Uterus (tissue), 4 donors: Measurements from ENCODE around the gene CENPC. TPM values are rescaled to one million over a fixed set of nuclear protein-coding genes. Genes with fewer than 3 reads are reported as not detected.

ENCODE experiments used
- DNase-seq, 2 donors: peaks; one replicate each; pipeline ENCODE4 v3.0.0-alpha.2; 2019 to 2020
- H3K27ac ChIP-seq, 2 donors: fragments of 200-600 bp; sonication (generic); 1 replicate in 1 of 2; 2 replicates in 1 of 2; pipeline ENCODE4 v1.5.1; 2016 to 2018
- H3K27me3 ChIP-seq, 2 donors: fragments of 200-600 bp; sonication (generic); one replicate each; pipeline ENCODE4 v1.5.1; 2018 to 2019; ENCODE audit warnings: control low read depth in 1 of 2
- H3K36me3 ChIP-seq, 2 donors: fragments of 200-600 bp; sonication (generic); one replicate each; pipeline ENCODE4 v1.5.1; 2019; ENCODE audit warnings: control low read depth in 1 of 2
- H3K4me1 ChIP-seq, 2 donors: fragments of 200-600 bp; sonication (generic); one replicate each; pipeline ENCODE4 v1.5.1; 2018 to 2019; ENCODE audit warnings: control low read depth in 1 of 2
- H3K4me3 ChIP-seq, 2 donors: fragments of 200-600 bp; sonication (generic); 1 replicate in 1 of 2; 2 replicates in 1 of 2; pipeline ENCODE4 v1.5.1; 2018 to 2019; ENCODE audit warnings: mild to moderate bottlenecking in 1 of 2
- H3K9me3 ChIP-seq, 2 donors: fragments of 200-600 bp; sonication (generic); one replicate each; pipeline ENCODE4 v1.5.1; 2019; ENCODE audit warnings: control low read depth in 1 of 2
- CTCF ChIP-seq, 4 experiments: fragments of 200-600 bp in 2 of 4; fragments of 450-650 bp in 2 of 4; sonication (generic) in 2 of 4; IDR thresholded peaks; one replicate each; pipeline ENCODE4 v1.5.1; 2016 to 2019; ENCODE audit warnings: antibody characterized with exemption in 4 of 4, mild to moderate bottlenecking in 2 of 4, moderate library complexity in 1 of 4
- POLR2A ChIP-seq, 2 donors: fragments of 450-650 bp; IDR thresholded peaks; one replicate each; pipeline ENCODE4 v1.6.1; 2016; ENCODE audit warnings: antibody characterized with exemption in 2 of 2, mild to moderate bottlenecking in 1 of 2, moderate library complexity in 1 of 2
- intact Hi-C: fragments of 100-400 bp; cut with DNase I; formaldehyde crosslinking; loops from one replicate; pipeline ENCODE4 v1.15.1; 2023; ENCODE audit warnings: low total_unique reads
- total RNA-seq, 4 donors: library from RNA; depleted of rRNA in 3 of 4; stranded (reverse); fragments of >200 nt in 3 of 4; gene quantifications; one replicate each; pipeline versions ENCODE4 v1.1.0 to v1.2.4, GENCODE V29; 2014 to 2023
- donor health status: DM: yes; HTN: yes; CAD: no.

The CENPC gene
- 10 to 100 TPM; 10.8 to 63.0 (median 29.1) TPM for total RNA-seq

- Histone ChIP-seq H3K4me1 (no peaks in the 10 kb centered on the region), H3K9me3 (no peaks in the 10 kb centered on the region), H3K36me3 (no peaks in the 10 kb centered on the region), H3K27me3 (no peaks in the 10 kb centered on the region), H3K4me3 (peak within 1 kb of the TSS; percentile 67 to 72), H3K27ac (peak within 1 kb of the TSS; percentile 90 to 92)
- DNase-seq: peak; percentile 96 to 97
- intact Hi-C loops: no loop called here
- TF ChIP-seq POLR2A (IDR thresholded peaks at IDR 0.05) (peak; percentile 63 to 76), CTCF (IDR thresholded peaks at IDR 0.05) (no peak)
Observed at GRCh38 chr4:67545199-67546003, at the start of gene CENPC. TSS of gene CENPC (minus strand) at chr4:67545503. CDS start at chr4:67545355, 148 bp downstream.

- H3K27me3 ChIP-seq: no peaks in the 10 kb centered on the region
- DNase-seq: no peak
- TF ChIP-seq POLR2A (IDR thresholded peaks at IDR 0.05) (no peak), CTCF (IDR thresholded peaks at IDR 0.05) (no peak)
- H3K36me3 ChIP-seq: no peaks in the 10 kb centered on the region
- H3K4me1 ChIP-seq: no peaks in the 10 kb centered on the region
- H3K9me3 ChIP-seq: no peaks in the 10 kb centered on the region
- H3K27ac ChIP-seq: no peak overlapping the region
- intact Hi-C loops: no loop called here
- H3K4me3 ChIP-seq: no peak overlapping the region
Observed at GRCh38 chr4:67593741-67594175, 48.5 kb upstream of the CENPC start.

GRCh38 chr4:67587156-67587555 is 41.9 kb upstream of the CENPC start:
- DNase-seq: no peak
- H3K27me3 ChIP-seq: no peaks in the 10 kb centered on the region
- no peak overlapping the region for H3K4me3 ChIP-seq
- no peak overlapping the region for H3K27ac ChIP-seq
- no peaks in the 10 kb centered on the region for H3K4me1 ChIP-seq
- H3K9me3 ChIP-seq: no peaks in the 10 kb centered on the region
- intact Hi-C loops: no loop called here
- TF ChIP-seq POLR2A (IDR thresholded peaks at IDR 0.05): no peak
- no peak for TF ChIP-seq CTCF (IDR thresholded peaks at IDR 0.05)
- H3K36me3 ChIP-seq: no peaks in the 10 kb centered on the region

GRCh38 chr4:67584496-67584895 is 39.2 kb upstream of the CENPC start:
- intact Hi-C loops: no loop called here
- Histone ChIP-seq H3K4me1 (no peaks in the 10 kb centered on the region), H3K4me3 (no peak overlapping the region), H3K9me3 (no peaks in the 10 kb centered on the region), H3K27ac (no peak overlapping the region), H3K27me3 (no peaks in the 10 kb centered on the region), H3K36me3 (no peaks in the 10 kb centered on the region)
- TF ChIP-seq CTCF (IDR thresholded peaks at IDR 0.05): no peak
- TF ChIP-seq POLR2A (IDR thresholded peaks at IDR 0.05): no peak
- DNase-seq: no peak

- no peak for TF ChIP-seq POLR2A (IDR thresholded peaks at IDR 0.05)
- Histone ChIP-seq H3K4me3 (no peak overlapping the region), H3K36me3 (no peaks in the 10 kb centered on the region), H3K27me3 (no peaks in the 10 kb centered on the region), H3K27ac (no peak overlapping the region), H3K4me1 (no peaks in the 10 kb centered on the region), H3K9me3 (no peaks in the 10 kb centered on the region)
- intact Hi-C loops: no loop called here
- no peak for DNase-seq
Observed at GRCh38 chr4:67581913-67582312, 36.6 kb upstream of the CENPC start.
